Epithelial cell of esophagus (primary cell): ENCODE results near the gene ALX4.

Source experiments
- DNase-seq: peaks from one replicate; pipeline ENCODE4 v3.0.0; 2010; ENCODE audit warnings: low read depth
- H3K4me3 ChIP-seq: 2 replicates; pipeline ENCODE4 v1.5.1; 2011; ENCODE audit warnings: mild to moderate bottlenecking, low read length, control low read depth
- CTCF ChIP-seq: IDR thresholded peaks from 2 replicates; pipeline ENCODE4 v1.5.1; 2011; ENCODE audit warnings: low read depth, mild to moderate bottlenecking, low read length, control low read depth, inconsistent platforms; ENCODE audit not compliant: insufficient read depth; ENCODE audit errors: missing control alignments

ALX4 gene

GRCh38 chr11:44256673-44257291 lies 53.2 kb downstream of the ALX4 start:
- TF ChIP-seq CTCF, result no peak
- no peak for DNase-seq
- no peak overlapping the region for H3K4me3 ChIP-seq

- no peak for TF ChIP-seq CTCF
- H3K4me3 ChIP-seq, result no peak overlapping the region
- peak; percentile 59 for DNase-seq
Measured at GRCh38 chr11:44255406-44256071, 54.4 kb downstream of the ALX4 start.

GRCh38 chr11:44252999-44253602 lies 56.8 kb downstream of the ALX4 start:
- no peak for TF ChIP-seq CTCF
- DNase-seq, result no peak
- no peak overlapping the region for H3K4me3 ChIP-seq

GRCh38 chr11:44250421-44250820 lies 59.5 kb downstream of the ALX4 start:
- no peak overlapping the region for H3K4me3 ChIP-seq
- DNase-seq, result no peak
- no peak for TF ChIP-seq CTCF

- TF ChIP-seq CTCF, result no peak
- H3K4me3 ChIP-seq, result no peak overlapping the region
- DNase-seq, result no peak
Measured at GRCh38 chr11:44248109-44248508, 61.8 kb downstream of the ALX4 start.

- TF ChIP-seq CTCF, result no peak
- no peak overlapping the region for H3K4me3 ChIP-seq
- DNase-seq, result no peak
Measured at GRCh38 chr11:44247508-44247907, 62.4 kb downstream of the ALX4 start.
